ENCODE results near the gene TRAM2.

DNA sequence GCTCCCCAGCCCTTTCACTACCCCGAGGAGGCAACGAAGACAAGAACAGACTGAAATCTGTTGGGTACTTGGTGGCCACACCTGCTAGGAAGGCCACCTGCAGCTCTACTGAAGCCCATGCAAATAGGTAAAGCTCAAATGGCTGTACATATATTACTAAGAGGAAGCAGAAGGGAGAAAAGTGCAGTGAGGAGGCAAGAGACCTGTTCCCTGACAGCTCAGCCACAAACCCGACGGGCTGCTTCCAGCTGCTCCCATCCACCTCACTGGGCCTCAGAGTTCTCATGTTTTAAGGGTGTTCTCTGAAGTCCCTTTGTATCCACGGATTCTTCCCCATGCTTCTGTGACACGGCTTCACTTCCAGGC is 24.6 kb downstream of the TRAM2 start:
- TF ChIP-seq, protein P1, sequence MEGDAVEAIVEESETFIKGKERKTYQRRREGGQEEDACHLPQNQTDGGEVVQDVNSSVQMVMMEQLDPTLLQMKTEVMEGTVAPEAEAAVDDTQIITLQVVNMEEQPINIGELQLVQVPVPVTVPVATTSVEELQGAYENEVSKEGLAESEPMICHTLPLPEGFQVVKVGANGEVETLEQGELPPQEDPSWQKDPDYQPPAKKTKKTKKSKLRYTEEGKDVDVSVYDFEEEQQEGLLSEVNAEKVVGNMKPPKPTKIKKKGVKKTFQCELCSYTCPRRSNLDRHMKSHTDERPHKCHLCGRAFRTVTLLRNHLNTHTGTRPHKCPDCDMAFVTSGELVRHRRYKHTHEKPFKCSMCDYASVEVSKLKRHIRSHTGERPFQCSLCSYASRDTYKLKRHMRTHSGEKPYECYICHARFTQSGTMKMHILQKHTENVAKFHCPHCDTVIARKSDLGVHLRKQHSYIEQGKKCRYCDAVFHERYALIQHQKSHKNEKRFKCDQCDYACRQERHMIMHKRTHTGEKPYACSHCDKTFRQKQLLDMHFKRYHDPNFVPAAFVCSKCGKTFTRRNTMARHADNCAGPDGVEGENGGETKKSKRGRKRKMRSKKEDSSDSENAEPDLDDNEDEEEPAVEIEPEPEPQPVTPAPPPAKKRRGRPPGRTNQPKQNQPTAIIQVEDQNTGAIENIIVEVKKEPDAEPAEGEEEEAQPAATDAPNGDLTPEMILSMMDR (conservative IDR thresholded peaks at IDR 0.05; ENCODE audit: low read depth, low read length), result no peak
- no peak for TF ChIP-seq EZH2phosphoT487 (IDR thresholded peaks at IDR 0.05; ENCODE audit: borderline replicate concordance, low read length)

All from PC-3 (cell line).